WI38 (cell line): ENCODE measurements around the gene PLXND1.

ENCODE experiments used
- H3K4me3 ChIP-seq: 2 replicates; pipeline ENCODE4 v1.5.1; 2011; ENCODE audit warnings: low read depth, mild to moderate bottlenecking, control low read depth, low read length
- TF ChIP-seq, protein P1 (sequence below): IDR thresholded peaks from 2 replicates; pipeline ENCODE4 v1.5.1; 2012; ENCODE audit warnings: low read depth, mild to moderate bottlenecking, control low read depth, low read length

Gene PLXND1

DNA sequence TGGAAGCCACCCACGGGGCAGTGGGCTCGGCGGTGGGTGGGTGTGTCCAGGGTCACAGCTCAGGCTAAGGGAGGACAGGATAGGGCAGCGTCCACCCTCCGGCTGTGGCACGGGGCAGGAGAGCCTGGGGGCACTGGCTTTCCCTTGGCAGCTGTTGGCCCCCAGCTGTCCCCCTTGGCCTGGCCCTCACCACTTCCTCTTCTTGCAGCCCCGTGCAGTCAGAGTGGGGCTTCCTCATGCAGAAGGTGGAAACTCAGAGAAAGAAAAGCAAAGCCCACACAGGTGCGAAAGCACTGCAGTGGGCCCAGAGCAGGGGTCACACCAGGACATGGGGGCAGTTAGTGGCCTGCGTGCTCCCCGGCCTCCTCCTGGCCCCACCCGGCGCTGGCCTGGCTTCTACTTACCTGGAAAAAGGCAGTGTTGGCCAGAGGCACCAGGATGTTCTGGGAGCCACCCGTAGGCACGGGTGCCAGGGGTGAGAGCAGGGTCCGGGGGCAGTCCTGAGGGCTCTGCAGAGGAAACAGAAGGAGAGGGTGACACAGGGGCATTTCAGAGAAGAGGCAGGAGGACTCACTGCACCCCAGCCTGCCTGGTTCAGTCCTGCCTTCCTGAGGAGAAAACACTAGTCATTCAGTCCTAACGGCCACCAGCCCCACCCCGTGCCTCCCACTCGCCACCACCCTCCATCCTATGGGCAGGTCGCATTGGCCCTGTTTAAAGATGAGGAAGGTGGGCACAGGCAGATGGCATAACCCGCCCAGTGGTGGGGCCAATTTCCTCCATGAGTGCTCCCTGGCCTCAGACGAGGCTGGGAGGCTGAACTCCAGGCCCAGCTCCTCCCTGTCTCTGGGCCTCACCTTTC lies 28.3 kb downstream of the PLXND1 start:
- TF ChIP-seq, protein P1, sequence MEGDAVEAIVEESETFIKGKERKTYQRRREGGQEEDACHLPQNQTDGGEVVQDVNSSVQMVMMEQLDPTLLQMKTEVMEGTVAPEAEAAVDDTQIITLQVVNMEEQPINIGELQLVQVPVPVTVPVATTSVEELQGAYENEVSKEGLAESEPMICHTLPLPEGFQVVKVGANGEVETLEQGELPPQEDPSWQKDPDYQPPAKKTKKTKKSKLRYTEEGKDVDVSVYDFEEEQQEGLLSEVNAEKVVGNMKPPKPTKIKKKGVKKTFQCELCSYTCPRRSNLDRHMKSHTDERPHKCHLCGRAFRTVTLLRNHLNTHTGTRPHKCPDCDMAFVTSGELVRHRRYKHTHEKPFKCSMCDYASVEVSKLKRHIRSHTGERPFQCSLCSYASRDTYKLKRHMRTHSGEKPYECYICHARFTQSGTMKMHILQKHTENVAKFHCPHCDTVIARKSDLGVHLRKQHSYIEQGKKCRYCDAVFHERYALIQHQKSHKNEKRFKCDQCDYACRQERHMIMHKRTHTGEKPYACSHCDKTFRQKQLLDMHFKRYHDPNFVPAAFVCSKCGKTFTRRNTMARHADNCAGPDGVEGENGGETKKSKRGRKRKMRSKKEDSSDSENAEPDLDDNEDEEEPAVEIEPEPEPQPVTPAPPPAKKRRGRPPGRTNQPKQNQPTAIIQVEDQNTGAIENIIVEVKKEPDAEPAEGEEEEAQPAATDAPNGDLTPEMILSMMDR: no peak
- no peak overlapping the region for H3K4me3 ChIP-seq

DNA sequence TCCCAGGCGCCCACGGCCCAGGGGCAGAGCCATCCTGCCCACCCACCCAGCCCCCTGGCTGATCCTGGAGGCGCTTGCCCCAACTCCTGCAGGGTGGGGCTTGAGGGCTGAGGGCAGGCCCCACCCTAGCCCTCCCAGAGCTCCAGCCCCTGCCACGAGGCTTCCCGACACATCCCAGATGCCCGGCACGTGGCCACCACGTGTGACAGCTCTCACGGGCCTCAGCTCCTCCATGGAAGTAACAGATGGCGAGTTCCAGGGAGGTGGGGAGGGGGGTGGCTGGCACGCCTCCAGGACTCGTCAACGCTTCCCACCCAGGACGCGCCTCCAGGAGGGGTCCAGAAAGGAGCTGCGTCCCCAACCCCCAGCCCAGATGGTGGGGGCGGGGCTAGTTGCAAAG lies 29.1 kb downstream of the PLXND1 start:
- no peak overlapping the region for H3K4me3 ChIP-seq
- TF ChIP-seq, protein P1: no peak

DNA sequence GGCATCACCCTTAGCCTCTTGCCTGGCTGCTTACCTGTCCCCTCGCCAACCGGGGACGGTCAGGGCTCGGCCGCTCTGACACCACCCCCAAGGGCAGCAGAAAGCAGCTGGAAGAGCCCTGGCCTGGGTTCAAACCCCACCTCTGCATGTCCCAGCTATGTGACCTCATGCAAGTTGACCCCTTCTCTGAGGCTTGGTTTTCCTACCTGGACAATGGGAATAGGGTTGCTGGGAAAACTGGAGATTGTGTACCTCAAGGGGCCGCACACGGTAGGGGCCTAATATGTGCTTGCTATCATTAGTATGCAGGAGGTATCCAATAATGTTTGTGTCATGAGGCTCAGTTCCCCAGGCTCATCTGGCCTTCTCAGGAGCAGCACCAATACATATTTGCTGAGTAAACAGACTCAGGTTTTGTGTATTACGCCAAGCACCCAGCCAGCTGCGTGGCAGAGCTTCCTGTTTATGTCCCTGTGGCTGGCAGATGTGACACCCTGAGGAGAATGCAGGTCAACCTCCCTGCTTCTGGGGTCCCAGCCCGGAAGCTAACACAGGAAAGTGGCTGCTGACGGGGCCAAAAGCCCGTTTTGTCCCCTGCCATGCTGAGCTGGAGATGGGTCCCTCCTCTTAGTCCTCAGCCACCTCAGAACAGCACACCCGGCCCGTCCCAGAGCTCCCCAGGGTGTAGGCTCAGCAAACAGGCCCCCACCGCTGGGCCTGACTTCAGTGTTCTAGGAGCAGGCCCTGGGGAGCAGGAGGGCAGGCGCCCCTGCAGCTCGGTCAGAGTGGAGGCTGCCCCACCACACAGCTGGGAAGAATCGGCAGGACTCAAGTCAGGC lies 29.7 kb downstream of the PLXND1 start:
- no peak overlapping the region for H3K4me3 ChIP-seq
- TF ChIP-seq, protein P1: no peak

DNA sequence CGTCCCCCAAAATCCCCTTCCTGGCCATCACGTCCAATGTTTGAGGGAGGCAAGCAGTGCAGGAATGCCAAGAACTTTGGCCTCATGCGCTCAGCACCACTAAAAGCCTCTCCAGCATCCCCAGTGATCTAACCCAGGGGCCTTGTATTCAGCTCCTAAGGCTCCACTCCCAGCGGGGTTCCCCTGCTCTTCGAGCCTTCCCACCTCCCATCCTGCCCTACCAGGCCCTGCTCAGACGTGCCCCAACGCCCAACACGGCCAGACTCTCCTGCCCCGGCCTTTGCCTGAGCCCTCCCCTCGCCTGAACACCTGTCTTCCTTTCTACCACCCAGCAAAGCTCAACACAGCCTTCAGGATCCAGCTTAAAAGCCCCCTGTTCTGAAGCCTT lies 30.5 kb downstream of the PLXND1 start:
- TF ChIP-seq, protein P1: no peak
- no peak overlapping the region for H3K4me3 ChIP-seq

DNA sequence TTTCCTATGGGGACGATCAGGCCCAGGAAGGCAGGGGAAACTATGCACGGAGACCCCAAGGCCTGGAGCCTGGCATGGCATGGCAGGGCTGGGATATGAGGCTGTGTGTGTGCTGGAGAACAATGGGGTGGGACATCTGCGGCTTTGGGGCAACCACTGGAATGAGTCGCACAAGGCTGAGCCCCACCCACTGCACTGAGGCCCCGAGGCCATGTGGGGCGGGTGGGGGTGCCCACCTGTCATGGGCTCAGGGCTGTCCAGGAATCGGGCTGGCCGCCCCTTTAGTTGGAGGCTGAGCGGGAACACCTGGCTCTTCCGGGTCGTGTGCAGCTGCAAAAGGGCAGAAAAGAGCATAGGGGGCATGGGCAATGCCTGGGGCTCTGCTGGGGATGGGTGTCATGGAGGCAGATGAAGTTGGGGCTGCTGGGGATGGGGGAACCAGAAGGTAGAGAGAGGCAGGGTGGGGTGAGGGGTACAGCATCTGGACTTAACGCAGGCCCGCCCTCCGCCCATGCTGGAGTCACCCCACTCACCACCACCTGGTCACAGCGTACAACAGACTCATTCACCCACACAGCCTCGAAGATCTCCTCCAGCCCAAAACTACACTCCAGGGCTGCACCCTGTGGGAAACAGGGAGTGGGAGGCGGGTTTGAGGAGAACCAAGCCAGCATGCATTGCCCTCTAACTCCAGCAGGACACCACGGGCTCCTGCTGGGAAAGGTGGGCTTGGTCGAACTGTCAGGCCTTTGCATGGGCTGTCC lies 31.1 kb downstream of the PLXND1 start:
- TF ChIP-seq, protein P1: no peak
- no peak overlapping the region for H3K4me3 ChIP-seq

DNA sequence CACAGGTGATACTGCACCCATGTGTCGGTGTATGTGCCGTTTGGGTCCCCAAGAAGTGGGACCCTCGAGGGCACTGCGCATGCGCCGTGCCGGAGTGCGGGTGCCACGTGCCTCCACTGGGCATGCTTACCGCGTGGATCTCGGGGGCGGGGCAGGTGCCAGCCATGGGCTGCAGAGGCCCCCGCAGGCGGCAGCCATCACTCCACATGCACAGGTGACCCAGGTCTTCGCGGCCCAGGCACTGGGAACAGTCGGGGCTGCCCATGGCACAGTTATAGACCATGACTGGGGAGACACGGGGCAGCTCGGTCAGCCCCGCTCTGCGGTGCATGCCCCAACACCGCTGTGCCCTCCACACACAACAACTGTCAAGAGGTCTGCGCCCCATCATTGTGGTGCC lies 32.3 kb downstream of the PLXND1 start:
- H3K4me3 ChIP-seq: no peak overlapping the region
- TF ChIP-seq, protein P1: no peak
